Smooth muscle cell of the coronary artery (primary cell): ENCODE results near the gene KCNH8. TPM values are rescaled to one million over a fixed set of nuclear protein-coding genes. Genes with fewer than 3 reads are reported as not detected.

Experiments
- total RNA-seq: library from RNA; depleted of rRNA; stranded (reverse); fragments of >200 nt; gene quantifications from 2 replicates; pipeline ENCODE4 v1.2.3, GENCODE V29; 2014; ENCODE audit warnings: low replicate concordance

Gene KCNH8
- not detected in 2 replicates for total RNA-seq

DNA sequence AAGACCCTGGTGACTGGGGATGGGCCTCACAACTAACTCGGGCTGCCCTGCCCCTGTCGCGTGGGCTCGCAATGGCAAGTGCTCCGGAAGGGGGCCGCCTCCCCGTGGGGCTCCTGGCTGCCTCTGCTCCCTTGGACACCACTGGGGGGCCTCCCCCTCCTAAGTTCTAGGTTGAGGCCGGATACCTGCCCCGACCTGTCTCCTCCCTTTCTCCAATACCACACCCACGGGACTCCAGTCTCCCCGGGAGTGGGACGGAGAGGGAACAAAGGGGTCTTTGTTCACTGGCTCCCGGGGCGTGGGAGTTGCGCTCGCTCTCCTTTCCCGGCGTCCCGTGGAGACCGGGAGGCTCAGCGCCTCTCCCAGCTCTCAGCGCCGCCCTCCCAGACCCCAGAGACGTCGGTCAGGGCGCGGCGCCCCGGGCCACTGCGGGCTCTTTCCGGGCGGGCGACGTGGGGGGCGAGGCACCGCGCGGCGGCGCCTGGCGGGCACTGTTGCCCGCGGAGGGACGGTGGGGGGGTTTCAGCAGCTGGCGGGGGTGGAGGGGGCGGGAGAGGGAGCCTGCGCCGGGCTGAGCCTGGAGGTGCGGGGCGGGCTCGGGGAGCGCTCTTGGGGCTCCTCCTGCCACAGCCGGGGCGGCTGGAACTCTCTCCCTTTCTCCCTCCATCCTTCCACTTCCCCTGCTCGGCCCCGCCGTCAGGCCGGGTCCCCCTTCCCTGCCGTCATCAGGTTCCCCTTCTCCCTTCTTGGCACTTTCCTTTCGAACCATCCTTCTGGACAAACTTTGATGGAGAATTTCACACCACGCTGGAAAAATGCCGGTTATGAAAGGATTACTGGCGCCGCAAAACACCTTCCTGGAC, at the start of gene KCNH8:
Gene KCNH8, plus strand, starts transcription at position 606 of the 863 bp plus-strand sequence. Its CDS starts 210 bp downstream, at position 816.

